GM23338 (cell line): ENCODE data around the gene PAFAH2. TPM values are rescaled to one million over a fixed set of nuclear protein-coding genes. Genes with fewer than 3 reads are reported as not detected.

Experiments used
- ATAC-seq: fragments of 200-7000 bp; cut with Tn5 transposase; 3 replicates; pipeline ENCODE4 v1.9.1; 2020
- DNase-seq: peaks from one replicate; pipeline ENCODE4 v3.0.0-alpha.2; 2015; ENCODE audit warnings: low spot score
- H2AFZ ChIP-seq: fragments of 200-600 bp; sonication (generic); 2 replicates; pipeline ENCODE4 v1.8.0; 2016; ENCODE audit warnings: antibody characterized with exemption, mild to moderate bottlenecking, moderate library complexity
- H3F3A ChIP-seq: fragments of 200-600 bp; sonication (generic); replicated peaks from 2 replicates; pipeline ENCODE4 v1.8.0; 2017; ENCODE audit warnings: antibody characterized with exemption, mixed run types, low read depth
- H3K27ac ChIP-seq: fragments of 200-600 bp; sonication (generic); 2 replicates; pipeline ENCODE4 v1.6.1; 2016; ENCODE audit warnings: low read depth
- H3K27me3 ChIP-seq: fragments of 200-600 bp; sonication (generic); 2 replicates; pipeline ENCODE4 v1.8.0; 2016; ENCODE audit warnings: mild to moderate bottlenecking, mixed run types, moderate library complexity; ENCODE audit not compliant: insufficient read depth
- H3K36me3 ChIP-seq: fragments of 200-600 bp; sonication (generic); 2 replicates; pipeline ENCODE4 v1.8.0; 2016; ENCODE audit warnings: mild to moderate bottlenecking; ENCODE audit not compliant: insufficient read depth
- H3K4me1 ChIP-seq: fragments of 200-600 bp; sonication (generic); 2 replicates; pipeline ENCODE4 v1.8.0; 2016; ENCODE audit warnings: mild to moderate bottlenecking, moderate library complexity; ENCODE audit not compliant: insufficient read depth
- H3K4me2 ChIP-seq: fragments of 200-600 bp; sonication (generic); 2 replicates; pipeline ENCODE4 v1.7.1; 2017; ENCODE audit warnings: mixed run types
- H3K4me3 ChIP-seq: fragments of 200-600 bp; sonication (generic); 2 replicates; pipeline ENCODE4 v1.6.1; 2016; ENCODE audit warnings: mixed run types
- H3K79me2 ChIP-seq: fragments of 200-600 bp; sonication (generic); replicated peaks from 2 replicates; pipeline ENCODE4 v1.8.0; 2017; ENCODE audit warnings: mild to moderate bottlenecking; ENCODE audit not compliant: insufficient read depth
- H3K9me2 ChIP-seq: fragments of 200-600 bp; sonication (generic); 2 replicates; pipeline ENCODE4 v1.8.0; 2017; ENCODE audit not compliant: insufficient read depth
- H4K20me1 ChIP-seq: fragments of 200-600 bp; sonication (generic); replicated peaks from 2 replicates; pipeline ENCODE4 v1.8.0; 2017; ENCODE audit warnings: mild to moderate bottlenecking; ENCODE audit not compliant: insufficient read depth
- H3K27ac Mint-ChIP-seq: 2 replicates; pipeline ENCODE4 v1.8.0; 2020; ENCODE audit warnings: inconsistent platforms, mild to moderate bottlenecking, moderate library complexity, mixed read lengths
- H3K27me3 Mint-ChIP-seq: 3 replicates; pipeline ENCODE4 v1.8.0; 2022; ENCODE audit warnings: low read depth, mild to moderate bottlenecking, moderate library complexity, mixed read lengths, inconsistent platforms; ENCODE audit not compliant: insufficient read depth, poor library complexity
- H3K36me3 Mint-ChIP-seq: 3 replicates; pipeline ENCODE4 v1.8.0; 2021; ENCODE audit warnings: low read depth, mild to moderate bottlenecking, inconsistent platforms, moderate library complexity, mixed read lengths
- H3K4me1 Mint-ChIP-seq: 3 replicates; pipeline ENCODE4 v1.8.0; 2020; ENCODE audit warnings: mild to moderate bottlenecking, inconsistent platforms, mixed read lengths
- H3K4me3 Mint-ChIP-seq: 3 replicates; pipeline ENCODE4 v1.8.0; 2021; ENCODE audit warnings: moderate library complexity, mild to moderate bottlenecking, inconsistent platforms, mixed read lengths
- H3K9me3 Mint-ChIP-seq: 3 replicates; pipeline ENCODE4 v1.8.0; 2020; ENCODE audit warnings: moderate library complexity, mild to moderate bottlenecking, inconsistent platforms, mixed read lengths
- CTCF ChIP-seq, 2 experiments: fragments of 200-600 bp in 1 of 2; sonication (generic) in 1 of 2; conservative IDR thresholded peaks; 2 replicates each; pipeline versions ENCODE4 v1.5.1 to v1.6.1; 2016 to 2017; ENCODE audit warnings: antibody characterized with exemption in 2 of 2, low read depth in 2 of 2, mild to moderate bottlenecking in 2 of 2, moderate library complexity in 1 of 2
- EZH2 ChIP-seq: fragments of 200-600 bp; sonication (generic); IDR thresholded peaks from one replicate; pipeline ENCODE4 v1.8.0; 2017; ENCODE audit warnings: antibody characterized with exemption, mild to moderate bottlenecking, low read depth; ENCODE audit not compliant: unreplicated experiment
- EZH2phosphoT487 ChIP-seq: fragments of 200-600 bp; sonication (generic); IDR thresholded peaks from one replicate; pipeline ENCODE4 v1.8.1; 2018; ENCODE audit warnings: antibody characterized with exemption; ENCODE audit not compliant: unreplicated experiment
- POLR2AphosphoS5 ChIP-seq: IDR thresholded peaks from 2 replicates; pipeline ENCODE4 v1.6.1; 2016; ENCODE audit warnings: antibody characterized with exemption, low read depth
- REST ChIP-seq: IDR thresholded peaks from one replicate; pipeline ENCODE4 v1.6.1; 2018; ENCODE audit warnings: antibody characterized with exemption; ENCODE audit not compliant: unreplicated experiment
- STAT1 ChIP-seq: IDR thresholded peaks from one replicate; pipeline ENCODE4 v1.6.1; 2016; ENCODE audit warnings: antibody characterized with exemption; ENCODE audit not compliant: unreplicated experiment
- ZNF114 ChIP-seq: fragments of 250-450 bp; sonication (Bioruptor Pico); IDR thresholded peaks from 2 replicates; pipeline ENCODE4 v1.5.0; 2020; ENCODE audit warnings: mild to moderate bottlenecking, moderate library complexity
- ZNF331 ChIP-seq: fragments of 250-450 bp; sonication (Bioruptor Pico); IDR thresholded peaks from 2 replicates; pipeline ENCODE4 v1.5.0; 2020; ENCODE audit warnings: low read depth, mild to moderate bottlenecking, moderate library complexity
- polyA plus RNA-seq: library from polyadenylated mRNA; unstranded; fragments of >200 nt; fragmentation: Nextera tagmentation; extraction: Ambion mirVana; gene quantifications from 2 replicates; pipeline ENCODE4 v1.2.1, GENCODE V29; 2016
- total RNA-seq: library from RNA; depleted of rRNA; stranded (reverse); fragments of >200 nt; shearing (Covaris generic); gene quantifications from 2 replicates; pipeline ENCODE4 v1.2.3, GENCODE V29; 2014
- TF ChIP-seq, protein P1 (sequence below): IDR thresholded peaks from 2 replicates; pipeline ENCODE4 v1.6.1; 2016; ENCODE audit warnings: antibody characterized with exemption

PAFAH2 gene
- total and polyA plus RNA-seq, 2 experiments from 2014 or later, result 5.7 to 10.3 TPM

GRCh38 chr1:25916460-25916859, 81.4 kb downstream of the PAFAH2 start:
- Histone ChIP-seq H3K4me3 (no peak overlapping the region), H3K27ac (no peak overlapping the region), H3K27me3 (peaks cover 1% of the 10 kb centered on the region), H3K4me1 (peaks cover 5% of the 10 kb centered on the region), H3K36me3 (no peaks in the 10 kb centered on the region), H4K20me1 (no peaks in the 10 kb centered on the region), H2AFZ (no peak overlapping the region), H3K4me2 (no peak overlapping the region), H3F3A (no peaks in the 10 kb centered on the region), H3K9me2 (no peaks in the 10 kb centered on the region), H3K79me2 (no peaks in the 10 kb centered on the region)
- H3K4me3 Mint-ChIP-seq, result no peak overlapping the region
- no peak for TF ChIP-seq EZH2
- TF ChIP-seq CTCF (conservative IDR thresholded peaks at IDR 0.05; ENCODE audit: low read depth in 2 of 2), result no peak
- TF ChIP-seq POLR2AphosphoS5, result no peak
- no peak for TF ChIP-seq ZNF114 (CRISPR knock-in tag)
- TF ChIP-seq REST, result no peak
- TF ChIP-seq ZNF331, result no peak
- no peak for TF ChIP-seq STAT1
- TF ChIP-seq, protein P1, sequence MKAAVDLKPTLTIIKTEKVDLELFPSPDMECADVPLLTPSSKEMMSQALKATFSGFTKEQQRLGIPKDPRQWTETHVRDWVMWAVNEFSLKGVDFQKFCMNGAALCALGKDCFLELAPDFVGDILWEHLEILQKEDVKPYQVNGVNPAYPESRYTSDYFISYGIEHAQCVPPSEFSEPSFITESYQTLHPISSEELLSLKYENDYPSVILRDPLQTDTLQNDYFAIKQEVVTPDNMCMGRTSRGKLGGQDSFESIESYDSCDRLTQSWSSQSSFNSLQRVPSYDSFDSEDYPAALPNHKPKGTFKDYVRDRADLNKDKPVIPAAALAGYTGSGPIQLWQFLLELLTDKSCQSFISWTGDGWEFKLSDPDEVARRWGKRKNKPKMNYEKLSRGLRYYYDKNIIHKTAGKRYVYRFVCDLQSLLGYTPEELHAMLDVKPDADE, result no peak
- no peak for TF ChIP-seq EZH2phosphoT487
- peaks cover 7% of the 10 kb centered on the region; the same call in 2 of the 3 replicates for H3K4me1 Mint-ChIP-seq
- ATAC-seq (no peak), DNase-seq (no peak)
- H3K27ac Mint-ChIP-seq, result no peak overlapping the region
- H3K27me3 Mint-ChIP-seq, result peaks cover 2% of the 10 kb centered on the region
- H3K36me3 Mint-ChIP-seq, result no peaks in the 10 kb centered on the region
- H3K9me3 Mint-ChIP-seq, result no peaks in the 10 kb centered on the region
